HG03025 (cell line): ENCODE results near the gene CNTN5.
"Not testable (repeated sequence)": the region's sequence is repeated elsewhere in the genome, so short reads cannot be mapped to it uniquely, and the experiment has no call there.

ENCODE experiments used
- ATAC-seq: cut with Tn5 transposase; IDR thresholded peaks from one replicate; pipeline ENCODE4 v1.9.1; 2021; ENCODE audit warnings: mild to moderate bottlenecking, moderate library complexity; ENCODE audit not compliant: unreplicated experiment, low FRiP score

The CNTN5 gene

GRCh38 chr11:99268886-99269285, 248.1 kb downstream of the CNTN5 start:
- no peak for ATAC-seq

DNA sequence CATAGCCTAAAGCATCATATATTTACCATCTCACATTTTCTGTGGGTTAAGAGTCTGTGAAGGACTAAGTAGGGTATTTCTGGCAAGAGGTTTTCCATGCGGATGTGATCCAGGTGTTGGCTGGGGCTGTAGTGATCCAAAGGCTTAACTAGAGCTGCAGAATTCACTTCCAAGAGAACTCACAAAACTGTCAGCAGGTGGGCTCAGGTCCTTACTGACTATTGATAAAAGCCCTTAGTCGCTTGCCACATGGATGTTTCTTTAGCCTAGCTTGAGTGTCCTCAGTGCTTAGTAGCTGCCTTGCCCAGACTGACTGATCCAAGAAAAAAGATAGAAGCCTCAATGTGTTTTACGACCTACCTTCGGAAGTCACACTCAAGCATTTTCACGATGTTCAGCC, 250.8 kb downstream of the CNTN5 start:
- no peak for ATAC-seq

DNA sequence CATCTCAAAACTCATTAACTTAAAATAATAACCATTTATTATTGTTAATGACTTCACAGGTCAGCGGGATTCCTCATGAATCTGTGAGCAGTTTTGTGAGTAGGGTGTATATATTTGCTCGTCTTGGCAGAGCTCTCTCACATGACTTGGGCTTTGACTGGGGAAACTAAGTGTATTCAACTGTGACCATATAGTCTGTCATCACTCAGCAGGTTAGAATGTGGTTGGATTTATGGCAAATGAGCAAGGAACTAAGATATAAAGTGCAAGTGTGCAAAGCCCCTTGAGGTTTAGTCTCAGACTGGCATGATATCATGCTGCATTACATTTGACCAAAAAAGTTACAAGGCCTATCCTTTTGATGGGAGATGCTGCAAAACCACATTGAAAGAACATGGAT, 254.8 kb downstream of the CNTN5 start:
- no peak for ATAC-seq

DNA sequence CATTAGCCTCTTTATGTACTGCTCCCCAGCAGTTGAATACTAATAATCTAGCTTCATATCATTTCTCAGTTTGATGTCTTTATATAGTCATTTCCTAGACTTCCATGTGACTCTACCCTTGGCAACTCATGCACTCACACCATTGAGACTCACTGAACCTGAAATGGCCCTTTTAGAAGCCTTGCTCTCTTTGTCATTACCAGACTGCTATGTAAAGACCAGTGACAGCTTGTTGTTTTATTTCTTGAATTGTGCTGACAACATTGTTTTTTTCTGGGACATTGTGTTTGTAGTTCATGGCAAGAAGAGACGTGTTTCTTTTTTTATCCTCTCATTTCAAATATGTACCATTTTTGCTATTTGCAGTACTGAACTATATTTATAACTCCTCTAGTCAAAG, 256.5 kb downstream of the CNTN5 start:
- no peak for ATAC-seq

DNA sequence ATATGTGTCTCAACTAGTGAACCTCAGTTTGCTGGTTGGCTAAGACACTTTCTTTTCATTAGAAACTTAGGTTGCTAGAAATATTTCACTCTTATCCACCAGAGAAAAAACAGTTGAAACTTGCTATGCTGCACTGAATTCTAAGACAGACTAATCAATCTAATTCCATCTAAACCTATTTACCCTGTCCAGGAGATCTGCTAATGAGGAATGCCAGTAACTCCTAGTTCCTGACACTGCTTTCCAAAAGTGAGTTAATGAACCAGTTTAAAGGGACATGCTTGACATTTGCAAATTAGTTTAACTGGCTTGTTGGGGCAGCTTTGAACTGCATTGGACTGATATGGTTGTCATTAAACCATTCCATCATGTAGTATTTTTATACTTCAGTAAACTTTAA, 258.5 kb downstream of the CNTN5 start:
- ATAC-seq = no peak

- no peak for ATAC-seq
Measured at GRCh38 chr11:99281331-99281730, 260.6 kb downstream of the CNTN5 start.

- not testable (repeated sequence) for ATAC-seq
Measured at GRCh38 chr11:99297925-99298324, 277.2 kb downstream of the CNTN5 start.

DNA sequence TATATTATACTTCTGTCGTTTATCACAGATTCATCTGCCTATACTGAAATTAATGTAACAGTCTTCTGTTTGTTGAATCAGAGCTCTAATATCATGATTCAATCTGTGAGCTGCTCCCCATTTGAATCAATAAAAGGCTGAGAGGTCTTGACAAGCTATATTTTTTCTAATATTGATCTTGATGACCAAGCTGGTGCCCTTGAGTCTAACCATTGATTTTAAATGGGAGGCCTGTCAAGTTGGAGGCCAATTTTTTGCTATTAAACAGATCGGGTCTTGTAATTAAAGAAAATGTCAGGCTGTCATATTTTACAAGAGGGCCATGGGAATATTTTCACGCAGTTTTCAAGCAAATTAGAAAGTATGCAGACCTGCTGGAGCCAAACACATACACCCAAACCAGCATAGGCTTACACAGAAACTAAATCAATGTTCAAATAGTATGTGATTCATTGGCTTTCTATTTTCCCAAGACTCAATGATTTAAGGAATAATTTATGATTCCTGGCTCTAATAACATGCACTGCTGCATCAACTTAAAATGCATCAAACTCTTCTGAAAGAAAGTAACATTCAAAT, 286.9 kb downstream of the CNTN5 start:
- no peak for ATAC-seq

- no peak for ATAC-seq
Measured at GRCh38 chr11:99311870-99312269, 291.1 kb downstream of the CNTN5 start.

DNA sequence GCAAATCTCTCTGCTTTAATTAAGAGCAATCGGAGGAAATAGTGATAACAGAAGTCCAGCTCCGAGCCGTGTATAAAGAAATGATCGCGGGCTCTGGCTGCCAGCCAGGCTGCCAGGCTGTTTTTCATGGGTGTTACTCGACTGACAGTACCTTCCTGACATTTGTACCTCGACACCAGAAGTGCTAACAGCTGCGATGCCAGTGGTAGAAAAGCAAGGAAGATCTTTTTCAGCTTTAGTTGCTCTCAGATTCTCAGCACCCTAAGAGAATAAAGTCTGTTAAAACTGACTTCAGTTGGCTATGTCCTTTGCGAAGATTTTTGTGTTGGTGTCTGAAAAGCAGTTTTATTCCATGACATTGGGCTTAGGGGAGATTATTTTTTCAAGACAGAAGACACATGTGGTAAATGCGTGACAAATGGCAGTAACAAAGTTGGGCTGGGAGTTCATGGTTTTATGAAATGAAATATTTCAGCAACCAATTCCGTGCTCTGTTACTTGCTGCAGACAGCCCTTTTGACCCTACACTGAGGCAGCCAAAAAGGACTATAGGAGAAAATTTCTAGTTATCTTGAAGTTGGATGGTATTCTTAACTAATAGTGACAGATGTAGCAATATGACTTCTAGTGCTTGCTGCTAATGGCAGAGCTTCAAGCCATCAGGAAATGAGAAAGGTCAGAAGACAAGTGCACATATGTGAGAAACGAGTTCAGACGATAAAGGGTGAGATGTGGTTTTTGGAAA, 296.2 kb downstream of the CNTN5 start:
- no peak for ATAC-seq

- no peak for ATAC-seq
Measured at GRCh38 chr11:99320769-99321290, 300.1 kb downstream of the CNTN5 start.

GRCh38 chr11:99325847-99326246, 305.1 kb downstream of the CNTN5 start:
- no peak for ATAC-seq

DNA sequence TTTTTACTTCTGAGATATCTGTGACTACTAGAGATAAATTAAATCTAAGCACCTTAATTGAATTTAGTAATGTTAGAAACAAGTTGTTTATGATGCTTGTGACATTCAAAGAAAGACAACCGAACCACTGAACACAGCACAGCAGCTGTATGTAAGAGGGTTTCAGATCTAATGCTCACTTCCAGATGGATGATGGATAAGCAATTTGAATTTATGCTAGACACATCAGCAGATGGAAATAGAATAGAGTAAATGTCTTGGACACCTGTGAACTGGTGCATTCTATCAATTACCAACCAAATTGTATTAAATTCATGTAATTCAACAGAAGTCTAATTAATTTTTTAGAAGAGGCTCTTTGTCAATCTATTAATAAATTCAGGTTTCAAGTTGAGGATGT, 306.3 kb downstream of the CNTN5 start:
- no peak for ATAC-seq

DNA sequence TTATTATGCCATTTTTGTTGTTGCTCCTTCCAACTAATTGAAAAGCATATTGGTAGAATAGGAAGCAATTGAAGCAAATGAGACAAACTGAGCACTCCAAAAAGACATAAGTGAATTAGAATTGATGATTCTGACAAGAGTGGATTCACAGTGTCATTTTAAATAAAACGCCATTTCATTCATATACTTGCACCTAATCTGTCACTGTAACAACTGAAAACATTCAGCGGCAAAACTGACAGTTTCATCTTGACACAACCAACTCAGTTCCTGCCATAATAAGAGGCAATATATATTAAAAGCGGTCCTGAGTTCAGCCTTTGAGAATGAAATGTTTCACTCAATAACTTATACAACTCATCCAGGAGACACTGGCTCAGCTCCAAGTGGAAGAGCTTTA, 306.8 kb downstream of the CNTN5 start:
- no peak for ATAC-seq

DNA sequence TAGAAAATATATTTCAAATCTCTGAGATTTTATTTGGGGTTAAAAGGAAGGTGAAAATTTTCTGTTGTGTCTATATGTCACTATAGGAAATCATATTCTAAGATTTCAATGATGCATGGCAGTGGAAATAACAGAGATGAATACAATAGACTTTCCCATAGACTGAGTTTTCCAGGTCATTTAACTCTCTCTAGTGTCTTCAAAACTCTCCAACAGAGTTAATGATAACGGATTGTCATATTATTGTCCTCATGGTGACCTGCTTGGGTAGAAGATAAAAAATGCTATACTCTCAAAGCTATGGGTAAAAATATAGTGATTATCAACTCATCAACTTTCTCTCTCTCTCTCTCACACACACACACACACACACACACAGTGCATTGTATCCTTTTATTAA, 312.9 kb downstream of the CNTN5 start:
- ATAC-seq = no peak

DNA sequence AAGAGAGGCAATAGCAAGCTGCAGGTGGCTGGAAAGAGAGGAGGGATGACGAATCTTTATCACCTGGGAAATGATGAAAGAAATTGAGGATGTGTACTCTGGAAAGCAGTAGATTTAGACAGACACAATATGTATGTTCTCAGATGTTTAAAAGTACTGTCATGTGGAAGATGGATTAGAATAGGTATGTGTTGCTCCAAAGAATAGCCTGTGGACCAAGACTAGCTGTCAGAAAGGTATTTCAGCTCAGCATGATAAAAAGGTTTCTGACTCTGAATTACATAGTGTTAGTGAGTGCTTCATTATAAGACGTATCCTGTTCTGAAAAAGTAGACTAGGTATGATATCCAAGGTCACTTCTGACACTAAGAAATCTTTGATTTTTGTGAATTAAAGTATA, 322.4 kb downstream of the CNTN5 start:
- no peak for ATAC-seq

GRCh38 chr11:99349151-99349673, 328.5 kb downstream of the CNTN5 start:
- ATAC-seq = no peak

DNA sequence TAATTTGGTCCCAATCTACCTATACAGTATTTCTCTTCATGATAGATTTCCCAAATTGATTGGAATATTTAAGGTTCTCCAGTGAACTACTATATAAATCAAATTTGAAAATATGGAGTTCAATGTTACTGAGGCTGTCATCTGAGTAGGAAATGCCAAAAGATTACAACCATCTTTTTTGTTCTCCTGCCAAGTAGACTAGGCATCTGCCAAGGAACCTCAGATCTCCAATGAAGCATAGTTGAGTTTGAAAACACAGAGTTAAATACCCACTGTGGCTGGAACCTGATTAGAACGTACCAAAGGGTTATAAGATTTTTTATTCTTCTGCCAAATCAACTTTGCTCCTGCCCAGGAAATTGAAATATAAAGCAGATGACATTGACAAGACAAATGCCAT, 330.9 kb downstream of the CNTN5 start:
- ATAC-seq = no peak

DNA sequence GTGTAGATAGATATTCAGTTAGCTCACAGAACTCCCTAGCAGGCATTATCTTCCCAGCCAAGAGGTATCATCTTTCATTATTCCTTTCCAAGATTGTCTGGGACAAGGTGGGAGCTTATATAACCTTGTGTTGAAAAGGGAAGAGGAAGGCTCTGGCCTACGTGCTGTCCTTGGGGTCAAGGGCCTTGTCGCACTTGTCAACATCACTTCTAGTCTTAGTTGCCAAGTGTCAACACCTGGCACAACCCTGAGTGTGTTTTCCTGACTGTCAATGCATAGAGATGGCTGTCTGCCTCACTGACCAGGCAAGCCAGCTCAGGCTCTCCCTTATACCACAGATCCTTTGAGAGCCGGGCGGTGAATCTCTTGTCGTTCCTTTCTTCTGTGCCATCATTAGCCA, 331.9 kb downstream of the CNTN5 start:
- ATAC-seq = no peak

- ATAC-seq = no peak
Measured at GRCh38 chr11:99366546-99366945, 345.8 kb downstream of the CNTN5 start.

- no peak for ATAC-seq
Measured at GRCh38 chr11:99368583-99368982, 347.8 kb downstream of the CNTN5 start.
